H1 (cell line): ENCODE measurements around the gene FOXL2NB. TPM values are rescaled to one million over a fixed set of nuclear protein-coding genes. Genes with fewer than 3 reads are reported as not detected.
A peak's percentile ranks its signal among the peaks of the same experiment; 100 is the strongest.

Experiments used
- ASH2L ChIP-seq: fragments of 200-600, 300-600 bp; sonication (generic); IDR thresholded peaks from one replicate; pipeline ENCODE4 v1.7.1; 2017; ENCODE audit warnings: low read length
- CBX5 ChIP-seq: fragments of 300-800, 300-1000 bp; sonication (generic); IDR thresholded peaks from 2 replicates; pipeline ENCODE4 v1.7.1; 2016; ENCODE audit warnings: antibody characterized with exemption, low read length, low read depth
- CBX8 ChIP-seq: fragments of 300-800, 300-1000 bp; sonication (generic); IDR thresholded peaks from 2 replicates; pipeline ENCODE4 v1.7.1; 2016; ENCODE audit warnings: low read depth, low read length, borderline replicate concordance
- CEBPB ChIP-seq: IDR thresholded peaks from 2 replicates; pipeline ENCODE4 v1.6.1; 2012; ENCODE audit warnings: low read depth, low read length
- CTBP2 ChIP-seq: IDR thresholded peaks from 2 replicates; pipeline ENCODE4 v1.7.0; 2011; ENCODE audit warnings: borderline replicate concordance, mild to moderate bottlenecking, moderate library complexity, mixed read lengths, low read length; ENCODE audit not compliant: insufficient read depth, insufficient read length
- E2F6 ChIP-seq: IDR thresholded peaks from 2 replicates; pipeline ENCODE4 v1.6.1; 2012; ENCODE audit warnings: inconsistent platforms
- EZH2 ChIP-seq: fragments of 200-600 bp; sonication (generic); IDR thresholded peaks from 2 replicates; pipeline ENCODE4 v1.7.1; 2012; ENCODE audit warnings: low read depth, mild to moderate bottlenecking, moderate library complexity, low read length, inconsistent platforms; ENCODE audit not compliant: severe bottlenecking
- FOSL1 ChIP-seq: IDR thresholded peaks from 2 replicates; pipeline ENCODE4 v1.6.1; 2011; ENCODE audit warnings: mild to moderate bottlenecking, low read depth, low read length, moderate library complexity; ENCODE audit not compliant: insufficient read depth
- GTF2F1 ChIP-seq: IDR thresholded peaks from 2 replicates; pipeline ENCODE4 v1.6.1; 2012; ENCODE audit warnings: low read depth, low read length, improper control_type of control experiment, borderline replicate concordance
- MAX ChIP-seq: IDR thresholded peaks from 2 replicates; pipeline ENCODE4 v1.6.1; 2012; ENCODE audit warnings: inconsistent platforms
- NRF1 ChIP-seq: IDR thresholded peaks from 2 replicates; pipeline ENCODE4 v1.6.1; 2011; ENCODE audit warnings: mild to moderate bottlenecking, low read depth, low read length, improper control_type of control experiment
- PHF8 ChIP-seq: fragments of 200-600 bp; sonication (generic); conservative IDR thresholded peaks from 2 replicates; pipeline ENCODE4 v1.7.1; 2012; ENCODE audit warnings: low read depth, mild to moderate bottlenecking, inconsistent platforms, low read length, moderate library complexity
- POLR2AphosphoS5 ChIP-seq: IDR thresholded peaks from 2 replicates; pipeline ENCODE4 v1.6.1; 2011; ENCODE audit warnings: low read depth, low read length
- POU5F1 ChIP-seq: IDR thresholded peaks from 2 replicates; pipeline ENCODE4 v1.6.1; 2011; ENCODE audit warnings: low read depth, mild to moderate bottlenecking, low read length, moderate library complexity
- RBBP5 ChIP-seq: IDR thresholded peaks from 2 replicates; pipeline ENCODE4 v1.7.1; 2012; ENCODE audit warnings: low read depth, mild to moderate bottlenecking, inconsistent platforms, low read length, moderate library complexity, borderline replicate concordance
- RNF2 ChIP-seq: fragments of 200-900, 300-1000 bp; sonication (generic); IDR thresholded peaks from 2 replicates; pipeline ENCODE4 v1.7.1; 2016; ENCODE audit warnings: borderline replicate concordance, low read depth, mild to moderate bottlenecking, antibody characterized with exemption, low read length; ENCODE audit not compliant: poor library complexity, severe bottlenecking; ENCODE audit errors: missing control alignments
- SAP30 ChIP-seq: fragments of 300-600 bp; sonication (generic); IDR thresholded peaks from 2 replicates; pipeline ENCODE4 v1.7.1; 2012; ENCODE audit warnings: low read length, moderate library complexity, mild to moderate bottlenecking, inconsistent platforms; ENCODE audit not compliant: insufficient read depth, insufficient replicate concordance
- SIRT6 ChIP-seq: IDR thresholded peaks from one replicate; pipeline ENCODE4 v1.7.1; 2012; ENCODE audit warnings: low read length, inconsistent platforms
- SIX5 ChIP-seq: IDR thresholded peaks from 2 replicates; pipeline ENCODE4 v1.6.1; 2011; ENCODE audit warnings: mild to moderate bottlenecking, low read depth, low read length
- SRF ChIP-seq: IDR thresholded peaks from 2 replicates; pipeline ENCODE4 v1.6.1; 2011; ENCODE audit warnings: mild to moderate bottlenecking, low read depth, low read length, moderate library complexity
- SUZ12 ChIP-seq: fragments of 200-600 bp; sonication (generic); IDR thresholded peaks from 2 replicates; pipeline ENCODE4 v1.6.1; 2012; ENCODE audit warnings: mild to moderate bottlenecking, inconsistent platforms, low read length, moderate library complexity, mixed read lengths
- TAF1 ChIP-seq: IDR thresholded peaks from 2 replicates; pipeline ENCODE4 v1.6.1; 2011; ENCODE audit warnings: mild to moderate bottlenecking, low read depth, low read length
- TCF12 ChIP-seq: IDR thresholded peaks from 2 replicates; pipeline ENCODE4 v1.6.1; 2011; ENCODE audit warnings: low read depth, mild to moderate bottlenecking, low read length
- polyA plus RNA-seq, 7 experiments: library from polyadenylated mRNA; depleted of rRNA in 3 of 7; stranded (reverse) in 5 of 7; unstranded in 2 of 7; fragments of >200 nt in 5 of 7; fragments of 200-250 nt in 2 of 7; gene quantifications; 1 replicate in 5 of 7; 2 replicates in 1 of 7; 4 replicates in 1 of 7; pipeline versions ENCODE4 v1.2.1 to v1.2.3, GENCODE V29; 2011 to 2013; ENCODE audit warnings: missing spikeins in 2 of 7, mixed read lengths in 2 of 7
- total RNA-seq: library from RNA; stranded (reverse); fragmentation: NEBNext Ultra II Directional; extraction: Animal tissue kit (Norgen Biotek cat#: 25700); gene quantifications from 2 replicates; pipeline ENCODE4 v1.2.1, GENCODE V29; 2021

Gene FOXL2NB
- total and polyA plus RNA-seq, 2 of the 8 experiments (the other 6 are each of a cell fraction or from before 2014, with no cell fraction given), result 5.4 to 7.3 TPM

- TF ChIP-seq E2F6 (peak; percentile 95), EZH2 (peak; percentile 77), TCF12 (no peak), SIRT6 (no peak), RBBP5 (no peak), CBX5 (no peak), PHF8 (no peak), SIX5 (no peak), CTBP2 (no peak), SRF (no peak), FOSL1 (no peak), POU5F1 (no peak), SAP30 (no peak), CBX8 (no peak), NRF1 (no peak), RNF2 (peak; percentile 79), CEBPB (no peak), POLR2AphosphoS5 (no peak), TAF1 (no peak), SUZ12 (peak; percentile 85), MAX (peak; percentile 60), GTF2F1 (no peak), ASH2L (peak; percentile 56)
These were observed 8.8 kb upstream of the FOXL2NB start (continued) for GRCh38 chr3:138938056-138938876.
